ENCODE measurements around the gene CHM. TPM values are rescaled to one million over a fixed set of nuclear protein-coding genes. Genes with fewer than 3 reads are reported as not detected.
"Not testable (repeated sequence)": the region's sequence is repeated elsewhere in the genome, so short reads cannot be mapped to it uniquely, and the experiment has no call there.

CHM gene
- total and polyA plus RNA-seq, 11 donors, result 5.0 to 21.3 (median 12.0) TPM

- H3K9me3 ChIP-seq, result no peaks in the 10 kb centered on the region
- 67 to 86% (median 75%) methylated on average over 5 of the region's 5 CpGs for WGBS, 4 donors
- peaks cover 0 to 16% (median 0%) of the 10 kb centered on the region in 9 donors for H3K36me3 ChIP-seq
- no peak for ATAC-seq
- no peak overlapping the region for H3K4me3 ChIP-seq
- H3K4me1 ChIP-seq, result no peaks in the 10 kb centered on the region
- no peaks in the 10 kb centered on the region for H3K27me3 ChIP-seq
- DNase-seq, result no peak
- H3K27ac ChIP-seq, result no peak overlapping the region
- intact Hi-C loops (cut with DNase I), result no loop called here
- TF ChIP-seq, protein P1, sequence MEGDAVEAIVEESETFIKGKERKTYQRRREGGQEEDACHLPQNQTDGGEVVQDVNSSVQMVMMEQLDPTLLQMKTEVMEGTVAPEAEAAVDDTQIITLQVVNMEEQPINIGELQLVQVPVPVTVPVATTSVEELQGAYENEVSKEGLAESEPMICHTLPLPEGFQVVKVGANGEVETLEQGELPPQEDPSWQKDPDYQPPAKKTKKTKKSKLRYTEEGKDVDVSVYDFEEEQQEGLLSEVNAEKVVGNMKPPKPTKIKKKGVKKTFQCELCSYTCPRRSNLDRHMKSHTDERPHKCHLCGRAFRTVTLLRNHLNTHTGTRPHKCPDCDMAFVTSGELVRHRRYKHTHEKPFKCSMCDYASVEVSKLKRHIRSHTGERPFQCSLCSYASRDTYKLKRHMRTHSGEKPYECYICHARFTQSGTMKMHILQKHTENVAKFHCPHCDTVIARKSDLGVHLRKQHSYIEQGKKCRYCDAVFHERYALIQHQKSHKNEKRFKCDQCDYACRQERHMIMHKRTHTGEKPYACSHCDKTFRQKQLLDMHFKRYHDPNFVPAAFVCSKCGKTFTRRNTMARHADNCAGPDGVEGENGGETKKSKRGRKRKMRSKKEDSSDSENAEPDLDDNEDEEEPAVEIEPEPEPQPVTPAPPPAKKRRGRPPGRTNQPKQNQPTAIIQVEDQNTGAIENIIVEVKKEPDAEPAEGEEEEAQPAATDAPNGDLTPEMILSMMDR (IDR thresholded peaks at IDR 0.05), result no peak
- no peak for TF ChIP-seq POLR2A (IDR thresholded peaks at IDR 0.05)
Measured at GRCh38 chrX:85963736-85964135, 83.6 kb downstream of the CHM start.

DNA sequence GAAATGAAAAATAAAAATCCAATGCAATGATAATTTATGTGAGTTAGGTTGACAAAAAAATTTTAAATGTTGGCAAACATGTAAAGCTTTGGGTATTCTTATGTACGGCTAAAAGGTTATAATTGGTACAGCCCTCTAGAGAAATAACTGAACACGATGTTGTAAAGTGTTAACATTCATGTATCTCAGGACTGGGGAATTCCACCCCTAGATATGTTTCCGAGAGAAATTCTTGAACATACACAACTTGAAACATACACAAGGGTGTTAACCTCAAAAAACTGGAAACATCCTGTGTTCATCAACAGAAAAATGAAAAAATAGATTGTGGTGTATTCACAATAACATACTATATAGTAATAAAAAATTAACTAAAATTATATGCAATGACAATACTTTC lies 91.8 kb downstream of the CHM start:
- ATAC-seq (no peak), DNase-seq (no peak)
- Histone ChIP-seq H3K27ac (no peak overlapping the region), H3K4me3 (no peak overlapping the region), H3K4me1 (no peaks in the 10 kb centered on the region), H3K9me3 (peaks cover 0 to 17% (median 0%) of the 10 kb centered on the region in 12 donors), H3K27me3 (no peaks in the 10 kb centered on the region), H3K36me3 (peaks cover 0 to 35% (median 0%) of the 10 kb centered on the region in 9 donors)
- WGBS, 4 donors, result 83 to 88% (median 85%) methylated on average over 3 of the region's 3 CpGs
- intact Hi-C loops (cut with DNase I), result no loop called here
- no peak for TF ChIP-seq POLR2A (IDR thresholded peaks at IDR 0.05)
- TF ChIP-seq, protein P1 (IDR thresholded peaks at IDR 0.05), result no peak

GRCh38 chrX:85944751-85945150 lies 102.6 kb downstream of the CHM start:
- 64 to 97% (median 82%) methylated on average over 4 of the region's 4 CpGs for WGBS, 4 donors
- ATAC-seq; DNase-seq; H3K27me3 ChIP-seq; H3K4me3 ChIP-seq; intact Hi-C loops (cut with DNase I); H3K4me1 ChIP-seq; H3K27ac ChIP-seq: not testable (repeated sequence)
- Histone ChIP-seq H3K9me3 (peaks cover 0 to 22% (median 7%) of the 10 kb centered on the region in 12 donors), H3K36me3 (peaks cover 0 to 16% (median 0%) of the 10 kb centered on the region in 9 donors)

DNA sequence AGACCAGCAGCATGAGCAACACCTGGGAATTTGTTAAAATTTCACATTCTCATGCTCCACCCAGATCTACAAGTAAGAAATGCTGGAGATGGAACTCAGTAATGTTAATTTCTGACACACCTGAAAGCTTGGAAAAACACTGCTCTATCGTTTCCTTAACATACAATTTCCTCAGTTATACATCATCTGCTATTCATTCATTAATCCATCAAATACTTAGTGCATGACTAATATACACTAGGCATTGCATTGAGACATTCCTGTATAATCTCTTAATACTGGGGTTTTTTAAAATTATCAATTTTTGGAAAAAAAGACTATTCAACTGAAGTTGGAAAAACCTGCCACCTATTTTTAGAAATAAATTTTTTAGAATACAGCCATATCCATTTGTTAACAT lies 106.1 kb downstream of the CHM start:
- H3K9me3 ChIP-seq, result peaks cover 0 to 17% (median 7%) of the 10 kb centered on the region in 12 donors
- WGBS, 4 donors, result 67 to 95% (median 84%) methylated on average over 1 of the region's 1 CpG
- H3K27me3 ChIP-seq, result no peaks in the 10 kb centered on the region
- H3K4me3 ChIP-seq, result no peak overlapping the region
- ATAC-seq (no peak), DNase-seq (no peak)
- no peak overlapping the region for H3K27ac ChIP-seq
- intact Hi-C loops (cut with DNase I), result no loop called here
- peaks cover 0 to 7% (median 0%) of the 10 kb centered on the region in 9 donors for H3K36me3 ChIP-seq
- H3K4me1 ChIP-seq, result no peaks in the 10 kb centered on the region
- TF ChIP-seq POLR2A (IDR thresholded peaks at IDR 0.05), result no peak
- TF ChIP-seq, protein P1 (IDR thresholded peaks at IDR 0.05), result no peak

GRCh38 chrX:85939942-85940341 lies 107.4 kb downstream of the CHM start:
- ATAC-seq; H3K27ac ChIP-seq; intact Hi-C loops (cut with DNase I); H3K4me3 ChIP-seq; H3K9me3 ChIP-seq; H3K27me3 ChIP-seq; H3K36me3 ChIP-seq; H3K4me1 ChIP-seq; DNase-seq: not testable (repeated sequence)
- WGBS, 4 donors, result 49 to 86% (median 70%) methylated on average over 3 of the region's 3 CpGs

- H3K4me3 ChIP-seq; DNase-seq; H3K4me1 ChIP-seq; ATAC-seq; H3K36me3 ChIP-seq; H3K9me3 ChIP-seq; H3K27ac ChIP-seq; intact Hi-C loops (cut with DNase I); H3K27me3 ChIP-seq: not testable (repeated sequence)
- WGBS, 4 donors, result 75 to 100% (median 85%) methylated on average over 2 of the region's 2 CpGs
Measured at GRCh38 chrX:85934399-85934798, 113.0 kb downstream of the CHM start.
